Activated T-cell treated with anti-CD3 and anti-CD28 coated beads for 24 hours (primary cell): ENCODE data around the gene PLEKHA6.
"Not testable (repeated sequence)": the region's sequence is repeated elsewhere in the genome, so short reads cannot be mapped to it uniquely, and the experiment has no call there.

Experiments
- DNase-seq: peaks from one replicate; pipeline ENCODE4 v3.0.0-alpha.2; 2020; ENCODE audit warnings: low read depth

Gene PLEKHA6

GRCh38 chr1:204314893-204315658 is 44.7 kb downstream of the PLEKHA6 start:
- DNase-seq, result no peak

- DNase-seq, result no peak
These were observed 45.4 kb downstream of the PLEKHA6 start for GRCh38 chr1:204314171-204314892.

GRCh38 chr1:204313675-204314074 is 46.1 kb downstream of the PLEKHA6 start:
- DNase-seq, result no peak

GRCh38 chr1:204310970-204311369 is 48.8 kb downstream of the PLEKHA6 start:
- DNase-seq, result not testable (repeated sequence)

- DNase-seq, result no peak
These were observed 51.6 kb downstream of the PLEKHA6 start for GRCh38 chr1:204308023-204308628.

GRCh38 chr1:204307334-204307883 is 52.3 kb downstream of the PLEKHA6 start:
- DNase-seq, result no peak

- no peak for DNase-seq
These were observed 53.7 kb downstream of the PLEKHA6 start for GRCh38 chr1:204306076-204306475.

GRCh38 chr1:204304067-204304466 is 55.7 kb downstream of the PLEKHA6 start:
- no peak for DNase-seq

GRCh38 chr1:204302769-204303168 is 57.0 kb downstream of the PLEKHA6 start:
- DNase-seq, result no peak

- DNase-seq, result no peak
These were observed 58.4 kb downstream of the PLEKHA6 start for GRCh38 chr1:204301171-204301957.

- DNase-seq, result no peak
These were observed 59.8 kb downstream of the PLEKHA6 start for GRCh38 chr1:204299814-204300365.

GRCh38 chr1:204296431-204296988 is 63.2 kb downstream of the PLEKHA6 start:
- no peak for DNase-seq

GRCh38 chr1:204295671-204296070 is 64.1 kb downstream of the PLEKHA6 start:
- no peak for DNase-seq

GRCh38 chr1:204294357-204294756 is 65.4 kb downstream of the PLEKHA6 start:
- DNase-seq, result no peak

- DNase-seq, result no peak
These were observed 66.0 kb downstream of the PLEKHA6 start for GRCh38 chr1:204293605-204294337.

- DNase-seq, result no peak
These were observed 67.0 kb downstream of the PLEKHA6 start for GRCh38 chr1:204292740-204293139.

GRCh38 chr1:204289280-204289679 is 70.4 kb downstream of the PLEKHA6 start:
- DNase-seq, result no peak

GRCh38 chr1:204288021-204288588 is 71.6 kb downstream of the PLEKHA6 start:
- no peak for DNase-seq

- DNase-seq, result no peak
These were observed 72.2 kb downstream of the PLEKHA6 start for GRCh38 chr1:204287466-204287891.

- DNase-seq, result peak; percentile 1
These were observed 72.8 kb downstream of the PLEKHA6 start for GRCh38 chr1:204286831-204287421.
